ENCODE results near the gene BRD8.

DNA sequence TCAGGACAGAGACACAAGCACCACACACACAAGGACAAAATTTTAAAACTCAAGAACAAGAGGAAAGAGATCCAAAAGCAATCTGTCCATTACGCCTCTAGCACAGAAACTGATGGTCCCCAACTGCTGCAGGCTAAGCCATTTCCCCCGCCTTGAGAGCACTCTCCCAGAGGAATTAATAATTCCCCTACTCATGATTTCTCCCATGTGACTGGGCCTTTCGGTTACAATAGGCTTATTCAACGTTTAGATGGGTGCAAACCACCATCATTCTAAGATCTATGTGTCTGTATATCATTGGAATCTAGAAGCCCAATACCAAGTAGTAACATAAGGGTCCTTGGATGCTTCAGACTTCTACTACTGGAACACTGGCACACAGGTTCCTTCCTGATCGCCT is 18.8 kb downstream of the BRD8 start:
- TF ChIP-seq GATA2 (IDR thresholded peaks at IDR 0.05; ENCODE audit: low read depth, low read length) (no peak), GATA3 (IDR thresholded peaks at IDR 0.05; ENCODE audit: low read depth, low read length) (no peak)

Data from SH-SY5Y (cell line).